ENCODE measurements around the gene DAPP1. TPM values are rescaled to one million over a fixed set of nuclear protein-coding genes. Genes with fewer than 3 reads are reported as not detected.

DAPP1 gene
- total and polyA plus RNA-seq, 2 of the 8 experiments (the other 6 are each of a cell fraction or from before 2014, with no cell fraction given) = not detected

Other genes with a start within 250 kb of the DAPP1 start
- gene MTTP, start 242.0 kb upstream of the DAPP1 start, total RNA-seq (2021; fragmentation: NEBNext Ultra II Directional; extraction: Animal tissue kit (Norgen Biotek cat#: 25700)) = 0.26 and 0.50 TPM in 2 replicates
- gene MTTP, start 242.0 kb upstream of the DAPP1 start, polyA plus RNA-seq (2011; rRNA removed) = 0.08 and 0.12 TPM in 2 replicates
- not detected in 2 replicates for gene C4orf54, start 159.0 kb upstream of the DAPP1 start, total RNA-seq (2021; fragmentation: NEBNext Ultra II Directional; extraction: Animal tissue kit (Norgen Biotek cat#: 25700))
- gene C4orf54, start 159.0 kb upstream of the DAPP1 start, polyA plus RNA-seq (2011; rRNA removed) = not detected in 2 replicates
- 24.0 and 25.1 TPM in 2 replicates for gene LAMTOR3, start 77.6 kb downstream of the DAPP1 start, total RNA-seq (2021; fragmentation: NEBNext Ultra II Directional; extraction: Animal tissue kit (Norgen Biotek cat#: 25700))
- gene LAMTOR3, start 77.6 kb downstream of the DAPP1 start, polyA plus RNA-seq (2011; rRNA removed) = 12.7 and 34.4 TPM in 2 replicates
- gene DNAJB14, start 129.8 kb downstream of the DAPP1 start, total RNA-seq (2021; fragmentation: NEBNext Ultra II Directional; extraction: Animal tissue kit (Norgen Biotek cat#: 25700)) = 35.4 and 40.2 TPM in 2 replicates
- 2.5 and 3.4 TPM in 2 replicates for gene DNAJB14, start 129.8 kb downstream of the DAPP1 start, polyA plus RNA-seq (2011; rRNA removed)
- gene H2AZ1, start 133.4 kb downstream of the DAPP1 start, total RNA-seq (2021; fragmentation: NEBNext Ultra II Directional; extraction: Animal tissue kit (Norgen Biotek cat#: 25700)) = 881 and 898 TPM in 2 replicates
- gene H2AZ1, start 133.4 kb downstream of the DAPP1 start, polyA plus RNA-seq (2011; rRNA removed) = 455 and 831 TPM in 2 replicates

Measured in H1 (cell line).